Measurements from ENCODE around the gene MRPS11. TPM values are rescaled to one million over a fixed set of nuclear protein-coding genes. Genes with fewer than 3 reads are reported as not detected.
"Not testable (repeated sequence)": the region's sequence is repeated elsewhere in the genome, so short reads cannot be mapped to it uniquely, and the experiment has no call there.

The MRPS11 gene
- polyA plus RNA-seq, 4 donors = 40.7 to 46.9 (median 43.0) TPM

DNA sequence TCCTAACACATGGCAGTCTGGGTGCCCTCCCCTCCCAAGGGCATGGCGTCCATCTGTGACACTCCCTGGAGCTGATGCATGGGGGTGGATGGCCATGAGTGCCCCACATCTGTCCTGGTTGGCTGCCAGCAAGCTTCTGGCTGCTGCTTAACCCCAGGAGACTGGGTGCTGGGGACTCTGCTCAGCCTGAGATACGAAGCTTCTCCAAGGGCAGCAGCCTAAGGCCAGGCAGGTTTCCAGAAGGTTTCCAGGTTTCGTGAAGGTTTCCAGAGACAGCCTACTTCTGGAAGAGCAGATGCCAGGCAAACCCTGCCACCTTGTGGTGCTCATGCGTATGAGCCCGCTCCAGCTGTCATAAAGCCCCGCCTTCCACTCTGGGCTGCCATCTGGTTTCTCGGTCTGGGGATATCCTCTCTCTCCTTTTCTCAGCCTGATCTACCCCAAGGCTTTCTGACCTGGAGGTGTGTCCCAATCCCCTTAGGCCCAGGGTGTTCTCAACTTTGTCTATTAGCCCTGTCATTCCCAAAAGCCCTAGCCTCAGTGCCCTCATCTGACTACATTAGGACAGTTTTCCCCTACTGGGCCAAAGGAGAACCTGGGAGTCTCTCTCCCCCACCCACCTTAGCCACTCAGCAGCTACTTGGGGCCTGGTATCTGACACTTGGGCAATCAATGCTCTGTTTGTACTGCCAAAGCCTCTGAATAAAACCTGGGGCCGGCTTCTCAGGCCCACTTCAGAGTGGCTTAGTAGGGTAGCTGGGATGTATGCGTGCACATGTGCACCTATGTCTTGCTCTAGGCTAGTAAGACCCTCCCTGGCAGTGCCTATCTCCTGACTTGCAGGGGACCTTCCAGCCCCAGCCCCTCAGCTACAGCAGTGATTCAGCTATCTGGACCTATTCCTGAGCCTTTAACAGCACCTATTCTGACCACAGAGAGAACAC is 12.4 kb upstream of the MRPS11 start:
- DNase-seq (ENCODE audit: low read depth in 4 of 4, low spot score in 3 of 4) = peak in 3 of 4 donors; percentile 28 to 53 (median 38)

GRCh38 chr15:88456733-88457132 is 10.8 kb upstream of the MRPS11 start:
- DNase-seq (ENCODE audit: low read depth in 4 of 4, low spot score in 3 of 4) = no peak

DNA sequence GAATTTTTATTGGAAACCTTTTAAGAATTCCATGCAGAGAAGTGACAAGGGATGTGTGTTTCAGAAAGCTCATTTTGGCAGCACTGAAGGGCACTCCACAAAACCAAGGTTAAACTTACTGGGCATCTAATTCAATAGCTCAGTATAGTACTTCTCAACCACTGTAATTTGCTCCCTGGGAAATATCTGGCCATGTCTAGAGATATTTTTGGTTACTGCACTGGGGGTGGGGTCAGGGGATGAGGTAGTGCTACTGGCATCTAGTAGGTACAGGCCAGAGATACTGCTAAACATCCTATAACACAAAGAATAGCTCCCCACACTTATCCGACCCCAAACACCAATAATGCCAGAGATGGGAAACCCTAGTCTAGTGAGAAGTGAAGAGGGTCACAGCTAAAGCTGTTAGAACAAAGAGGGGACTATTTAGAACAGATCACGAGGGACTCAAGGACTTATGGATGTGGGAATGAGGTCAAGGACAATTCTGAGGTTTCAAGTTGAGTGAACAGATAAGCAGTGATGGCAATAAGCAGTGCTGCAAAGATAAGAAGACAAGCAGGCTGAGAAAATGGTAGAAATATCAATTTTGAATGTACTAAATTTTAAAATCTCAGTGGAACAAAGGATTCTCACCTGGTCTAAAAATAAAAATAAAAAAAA is 3.5 kb upstream of the MRPS11 start:
- no peak for DNase-seq (ENCODE audit: low read depth in 4 of 4, low spot score in 3 of 4)

GRCh38 chr15:88465633-88466224 is 1.8 kb upstream of the MRPS11 start:
- no peak for DNase-seq (ENCODE audit: low read depth in 4 of 4, low spot score in 3 of 4)

DNA sequence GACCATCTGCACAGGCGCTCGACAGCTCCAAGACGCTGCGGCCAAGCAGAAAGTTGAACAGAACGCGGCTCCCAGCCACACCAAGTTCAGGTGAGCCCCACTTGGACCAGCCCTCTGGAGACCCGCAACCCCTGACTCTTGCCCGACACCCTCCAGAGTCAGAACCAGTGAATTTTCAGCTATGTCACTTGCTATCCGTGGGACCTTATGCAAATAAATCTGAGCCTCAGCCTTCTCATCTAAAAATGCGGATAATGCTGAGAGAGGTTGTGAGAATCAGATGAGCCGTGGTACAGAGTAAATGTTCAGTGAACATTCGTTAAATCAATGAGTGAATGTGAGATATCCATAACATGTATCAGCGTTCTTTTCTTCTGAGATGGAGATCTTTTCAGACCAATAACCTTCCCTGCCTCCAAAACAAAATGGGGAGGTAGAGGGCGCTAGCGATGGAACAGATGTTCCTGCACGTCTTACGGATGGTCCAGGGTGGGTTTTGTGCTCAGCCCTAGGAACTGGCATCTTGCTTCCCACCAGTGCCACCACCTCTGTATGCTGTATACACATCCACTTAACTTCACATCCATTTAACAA is 524 bp downstream of the MRPS11 start:
- no peak for DNase-seq (ENCODE audit: low read depth in 4 of 4, low spot score in 3 of 4)

- DNase-seq (ENCODE audit: low read depth in 4 of 4, low spot score in 3 of 4) = not testable (repeated sequence)
These were observed 1.2 kb downstream of the MRPS11 start for GRCh38 chr15:88468721-88469120.

- DNase-seq (ENCODE audit: low read depth in 4 of 4, low spot score in 3 of 4) = no peak
These were observed 1.8 kb downstream of the MRPS11 start for GRCh38 chr15:88469321-88469720.

DNA sequence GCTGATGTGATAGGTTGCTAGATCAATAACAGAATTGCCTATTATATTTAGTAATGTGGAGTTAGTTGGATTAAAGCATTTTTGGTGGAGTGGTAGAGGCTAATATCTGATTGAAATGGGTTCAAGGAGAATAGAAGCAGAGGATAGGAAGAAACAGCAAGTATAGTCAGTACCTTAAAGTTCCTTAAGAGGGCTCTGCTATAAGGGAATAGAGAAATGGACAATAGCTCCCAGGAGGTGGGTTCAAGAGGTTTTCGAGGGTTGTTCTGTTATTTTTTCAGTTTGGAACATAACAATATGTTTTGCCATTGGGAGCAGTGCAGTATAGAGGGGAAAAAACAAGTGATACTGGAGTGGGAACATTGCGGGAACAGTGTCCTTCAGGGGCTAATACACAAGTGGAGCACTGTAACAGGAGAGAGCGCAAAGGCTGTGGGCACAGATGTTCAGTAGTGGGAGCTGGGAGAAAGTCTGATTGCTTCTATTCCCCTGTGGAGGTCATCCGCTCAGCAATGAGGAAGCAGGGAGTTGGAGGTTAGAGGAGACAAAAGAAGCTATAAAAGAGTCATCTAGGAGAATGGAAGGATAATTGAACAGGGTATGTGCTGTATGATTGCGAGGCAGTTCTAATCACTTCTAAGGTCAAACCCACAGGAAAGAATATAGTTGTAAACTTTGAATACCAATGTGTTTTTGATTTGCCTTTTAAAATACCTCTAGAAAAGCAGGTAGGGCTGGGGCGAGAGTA is 3.3 kb downstream of the MRPS11 start:
- DNase-seq (ENCODE audit: low read depth in 4 of 4, low spot score in 3 of 4) = no peak

GRCh38 chr15:88472225-88472624 is 4.7 kb downstream of the MRPS11 start:
- DNase-seq (ENCODE audit: low read depth in 4 of 4, low spot score in 3 of 4) = no peak

- not testable (repeated sequence) for DNase-seq (ENCODE audit: low read depth in 4 of 4, low spot score in 3 of 4)
These were observed 6.3 kb downstream of the MRPS11 start for GRCh38 chr15:88473661-88474293.

- no peak for DNase-seq (ENCODE audit: low read depth in 4 of 4, low spot score in 3 of 4)
These were observed 9.1 kb downstream of the MRPS11 start for GRCh38 chr15:88476635-88477060.

DNA sequence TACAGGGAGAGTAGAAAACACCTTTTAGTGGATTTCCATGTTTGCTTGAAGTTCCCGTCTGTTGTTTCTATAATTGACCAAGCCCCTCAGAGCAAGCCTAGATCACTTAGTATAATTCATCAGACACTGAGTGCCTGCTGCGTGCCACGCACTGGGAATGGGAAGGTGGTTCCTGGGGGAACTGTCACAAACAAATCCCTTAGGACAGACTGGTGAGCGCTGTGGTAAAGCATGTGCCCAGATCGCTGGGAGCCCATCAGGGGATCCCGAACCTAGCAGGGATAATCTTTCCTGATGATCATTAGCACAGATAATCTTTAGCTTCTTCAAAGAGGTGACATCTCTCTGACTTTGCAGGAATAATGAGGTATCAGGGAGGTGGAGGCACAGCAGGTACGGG is 9.6 kb downstream of the MRPS11 start:
- DNase-seq (ENCODE audit: low read depth in 4 of 4, low spot score in 3 of 4) = no peak

GRCh38 chr15:88477904-88478303 is 10.4 kb downstream of the MRPS11 start:
- DNase-seq (ENCODE audit: low read depth in 4 of 4, low spot score in 3 of 4) = no peak

DNA sequence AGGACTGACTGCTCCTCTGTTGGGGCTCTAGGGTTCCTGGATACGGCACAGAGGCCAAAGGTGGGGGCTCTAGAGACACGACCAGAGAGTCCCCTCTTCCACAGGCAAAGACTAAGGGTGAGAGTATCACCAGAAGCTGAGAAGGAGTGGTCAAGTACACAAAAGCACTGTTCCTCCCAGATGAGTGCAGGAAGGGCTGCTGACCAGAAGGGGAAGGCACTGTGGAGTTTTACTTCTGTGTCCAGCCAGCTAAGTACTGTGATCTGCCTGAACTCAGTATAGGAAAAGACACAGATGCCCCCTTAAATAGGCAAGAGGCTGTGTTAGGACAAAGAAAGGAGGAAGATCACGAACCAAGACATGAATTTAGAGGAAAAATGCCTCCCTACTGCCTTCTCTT is 11.7 kb downstream of the MRPS11 start:
- DNase-seq (ENCODE audit: low read depth in 4 of 4, low spot score in 3 of 4) = no peak

DNA sequence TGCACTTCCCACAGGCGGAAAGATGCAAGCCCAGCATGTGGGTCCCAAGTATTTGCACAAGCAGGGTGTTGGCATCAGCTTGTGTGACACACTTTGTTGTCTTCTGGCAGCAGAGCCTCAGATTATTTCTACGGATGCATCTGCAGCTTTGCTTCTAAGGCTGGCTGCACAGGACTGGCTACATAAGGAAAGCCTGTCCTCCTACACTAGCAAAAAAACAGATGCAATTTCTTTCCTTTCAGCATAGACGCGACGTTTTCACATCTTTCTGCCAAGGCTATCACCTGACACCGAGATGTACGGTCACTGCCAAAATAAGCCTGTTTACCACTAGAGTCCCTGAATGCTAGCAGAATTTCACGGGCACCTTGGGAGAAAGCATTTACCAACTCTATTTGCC is 13.5 kb downstream of the MRPS11 start:
- DNase-seq (ENCODE audit: low read depth in 4 of 4, low spot score in 3 of 4) = no peak

DNA sequence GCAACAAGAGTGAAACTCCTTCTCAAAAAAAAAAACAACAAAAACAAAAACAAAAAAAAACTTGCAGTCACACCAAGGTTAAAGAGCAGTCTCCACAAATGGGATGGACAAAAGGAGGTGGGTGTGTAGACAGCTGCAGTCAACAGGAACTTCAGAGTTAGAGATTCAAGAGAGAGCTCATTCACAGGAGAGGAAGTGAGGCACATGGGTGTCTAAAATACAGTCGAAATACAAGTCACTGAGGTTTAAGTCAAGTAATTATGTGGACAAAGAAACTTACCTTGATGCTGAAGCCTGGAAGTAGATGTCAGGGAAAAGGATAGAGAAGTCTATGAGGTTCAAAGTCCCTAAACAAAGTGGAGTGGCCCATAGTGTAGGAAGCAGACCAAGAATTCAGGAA is 14.8 kb downstream of the MRPS11 start:
- DNase-seq (ENCODE audit: low read depth in 4 of 4, low spot score in 3 of 4) = no peak

- peak in 1 of 4 donors; percentile 62 for DNase-seq (ENCODE audit: low read depth in 4 of 4, low spot score in 3 of 4)
These were observed 17.3 kb downstream of the MRPS11 start for GRCh38 chr15:88484682-88485331.

DNA sequence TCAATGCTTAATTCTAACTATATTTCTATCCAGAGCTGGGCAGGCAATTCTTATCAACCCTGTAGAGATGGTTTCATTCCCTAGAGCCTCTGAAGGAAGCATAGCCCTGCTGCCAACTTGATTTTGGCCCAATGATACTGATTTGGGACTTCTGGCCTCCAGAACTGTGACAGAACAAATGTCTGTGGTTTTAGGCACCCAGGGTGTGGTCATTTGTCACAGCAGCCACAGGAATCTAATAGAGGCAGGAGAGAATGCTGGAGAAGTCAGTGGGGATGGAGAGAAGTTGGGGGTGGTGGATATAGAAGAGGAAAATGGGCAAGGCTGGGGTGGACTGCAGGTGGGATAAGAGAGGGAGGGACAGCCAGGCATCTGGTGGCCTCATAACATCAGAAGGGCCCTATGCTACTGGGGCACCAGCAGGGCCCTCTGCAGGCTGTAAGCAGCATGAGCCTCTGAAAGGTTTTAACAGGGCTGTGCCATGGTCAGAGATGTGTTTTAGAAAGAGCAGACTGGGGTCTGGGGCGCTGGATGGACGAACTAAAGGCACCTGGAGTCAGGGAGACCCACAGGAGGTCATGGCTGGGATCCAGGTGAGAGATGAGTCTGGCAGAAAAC is 19.8 kb downstream of the MRPS11 start:
- DNase-seq (ENCODE audit: low read depth in 4 of 4, low spot score in 3 of 4) = no peak
